Kasumi-1 (cell line): ENCODE results near the gene NSMF.

Source experiments
- DNase-seq, 2 experiments: peaks; one replicate each; lab custom pipeline; 2025; lab: John Stamatoyannopoulos, UW

Gene NSMF, protein sequence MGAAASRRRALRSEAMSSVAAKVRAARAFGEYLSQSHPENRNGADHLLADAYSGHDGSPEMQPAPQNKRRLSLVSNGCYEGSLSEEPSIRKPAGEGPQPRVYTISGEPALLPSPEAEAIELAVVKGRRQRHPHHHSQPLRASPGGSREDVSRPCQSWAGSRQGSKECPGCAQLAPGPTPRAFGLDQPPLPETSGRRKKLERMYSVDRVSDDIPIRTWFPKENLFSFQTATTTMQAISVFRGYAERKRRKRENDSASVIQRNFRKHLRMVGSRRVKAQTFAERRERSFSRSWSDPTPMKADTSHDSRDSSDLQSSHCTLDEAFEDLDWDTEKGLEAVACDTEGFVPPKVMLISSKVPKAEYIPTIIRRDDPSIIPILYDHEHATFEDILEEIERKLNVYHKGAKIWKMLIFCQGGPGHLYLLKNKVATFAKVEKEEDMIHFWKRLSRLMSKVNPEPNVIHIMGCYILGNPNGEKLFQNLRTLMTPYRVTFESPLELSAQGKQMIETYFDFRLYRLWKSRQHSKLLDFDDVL

DNA sequence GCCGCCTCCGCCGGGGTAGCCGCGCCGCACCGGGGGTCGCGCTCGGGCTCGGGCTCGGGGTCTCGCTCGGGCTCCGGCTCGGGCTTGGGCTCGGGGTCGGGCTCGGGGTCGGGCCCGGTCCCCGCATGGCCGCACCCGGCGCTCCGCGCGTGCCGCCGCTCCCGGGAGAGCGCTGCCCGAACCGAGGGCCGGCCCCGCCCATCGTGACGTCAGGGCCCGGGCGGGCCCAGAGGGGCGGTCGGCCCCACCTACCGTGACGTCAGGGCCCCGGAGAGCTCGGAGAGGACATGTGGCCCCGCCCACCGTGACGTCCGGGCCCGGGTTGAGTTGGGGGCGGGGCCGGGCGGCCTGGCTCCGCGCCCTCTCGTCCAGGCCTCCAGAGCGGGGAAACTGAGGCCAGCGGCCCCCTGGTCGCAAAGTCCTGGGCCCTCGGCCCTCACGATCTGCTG lies at the start of gene NSMF:
NSMF (minus strand) TSS at position 183 of the 449 bp plus-strand sequence. CDS start 232 bp downstream, outside the sequence.
- DNase-seq = peak; percentile 55 to 74

- no peak for DNase-seq
Observed at GRCh38 chr9:137506702-137507171, 47.6 kb upstream of the NSMF start.

- DNase-seq = no peak
Observed at GRCh38 chr9:137506274-137506673, 47.1 kb upstream of the NSMF start.

DNA sequence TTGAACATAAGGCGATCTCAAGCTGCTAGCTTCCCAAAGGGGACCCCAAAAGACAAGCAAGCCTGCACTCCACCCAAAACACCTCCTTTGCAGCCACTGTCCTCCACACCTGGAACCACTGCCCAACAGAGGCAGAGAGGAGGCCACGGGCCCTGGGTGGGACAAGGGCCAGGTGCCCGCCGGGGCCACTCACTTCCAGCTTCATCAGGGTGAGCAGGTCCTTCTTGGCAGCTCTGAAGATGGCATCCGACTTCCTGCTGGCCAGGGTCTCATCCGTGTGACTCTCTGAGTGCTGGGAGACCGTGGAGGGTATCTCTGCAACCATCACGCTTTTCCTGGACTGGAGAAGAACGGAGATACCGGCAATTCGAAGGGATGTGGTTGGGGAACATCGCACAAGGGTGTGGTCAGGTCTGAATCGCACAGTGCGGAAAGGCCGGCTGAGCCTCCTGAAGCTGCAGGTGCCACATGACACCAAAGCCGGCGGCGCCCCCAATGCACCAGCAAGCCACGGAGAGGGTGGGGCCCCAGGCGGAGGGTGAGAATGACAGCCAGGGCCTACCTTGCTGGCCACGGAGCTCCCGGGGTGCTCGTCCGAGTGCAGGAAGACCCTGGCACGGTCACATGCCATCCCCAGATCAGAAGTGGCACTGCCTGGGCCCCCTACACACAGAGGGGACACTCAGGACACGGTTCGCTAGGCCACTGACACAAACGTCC lies 46.4 kb upstream of the NSMF start:
- no peak for DNase-seq

DNA sequence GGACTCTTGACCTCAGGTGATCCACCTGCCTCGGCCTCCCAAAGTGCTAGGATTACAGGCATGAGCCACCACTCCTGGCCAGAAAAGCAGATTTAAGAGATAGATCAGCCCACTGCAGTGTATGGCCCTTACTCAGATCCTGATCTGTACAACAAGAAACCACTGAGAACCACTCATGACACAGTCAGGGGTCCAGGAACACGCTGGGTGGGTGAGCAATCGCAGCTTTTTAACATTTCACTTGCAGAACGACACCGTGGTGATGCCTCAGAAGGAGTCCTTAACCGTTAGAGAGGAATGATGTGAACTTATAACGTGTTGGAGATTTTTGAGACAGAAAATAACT lies 45.3 kb upstream of the NSMF start:
- DNase-seq = no peak

DNA sequence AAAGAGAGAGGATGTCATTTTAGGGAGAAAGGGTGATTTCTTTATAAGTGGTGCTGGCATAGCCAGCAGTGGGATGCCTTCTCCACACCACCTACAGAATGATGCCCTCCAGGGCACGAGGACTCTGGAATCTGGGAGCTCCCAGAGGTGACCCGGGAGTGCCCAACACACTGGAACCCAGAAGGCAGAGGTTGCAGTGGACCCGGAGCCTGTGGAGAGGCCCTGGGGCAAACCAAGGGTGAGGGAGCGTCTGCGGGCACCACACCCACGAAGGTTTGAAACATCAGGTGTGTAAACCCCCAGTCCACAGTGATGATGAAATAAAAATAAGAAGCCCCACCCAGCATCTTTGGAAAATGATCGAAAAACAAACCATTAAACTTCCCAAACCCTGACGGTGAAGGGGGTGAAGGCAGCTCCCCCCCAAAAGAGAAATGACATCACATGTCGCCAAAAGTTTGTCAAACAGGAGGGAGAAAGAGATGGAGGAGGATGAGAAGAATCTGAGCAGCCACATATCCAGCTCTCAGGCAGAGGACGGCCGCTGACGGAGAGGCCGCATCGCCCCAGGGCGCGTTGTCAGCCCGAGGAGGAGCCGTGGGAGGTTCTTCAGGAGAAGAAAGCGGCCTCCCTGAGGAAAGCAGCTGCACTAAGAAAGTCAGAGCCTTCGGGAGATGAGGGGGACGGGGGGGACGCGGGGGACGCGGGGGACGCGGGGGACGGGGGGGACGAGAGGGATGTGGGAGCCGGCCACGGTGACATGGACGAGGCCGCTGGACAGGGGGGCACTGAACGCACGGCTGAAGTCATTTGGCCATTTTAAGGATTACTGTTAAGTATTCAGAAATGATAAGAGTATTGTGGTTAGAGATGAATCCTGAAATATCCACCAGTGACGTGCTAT lies 43.1 kb upstream of the NSMF start:
- no peak for DNase-seq

DNA sequence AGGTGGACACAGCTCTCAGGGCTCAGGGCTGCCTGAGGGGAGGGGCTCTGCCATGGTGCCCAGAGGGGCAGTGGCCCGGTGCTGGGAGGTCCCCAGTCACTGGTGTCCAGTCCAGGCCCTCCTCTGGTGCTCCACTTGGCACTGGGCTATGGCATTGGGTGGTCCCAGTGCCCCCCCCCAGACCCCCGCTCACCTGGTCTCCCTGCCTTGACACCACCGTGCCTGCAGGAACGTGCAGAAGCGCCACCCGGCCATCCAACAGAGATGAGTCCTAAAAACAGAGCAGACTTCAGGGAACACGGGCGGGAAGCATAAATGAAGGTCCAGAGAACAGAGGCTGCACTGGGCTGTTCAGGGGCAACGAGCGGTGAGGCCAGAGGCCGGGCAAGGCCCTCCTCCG lies 42.3 kb upstream of the NSMF start:
- no peak for DNase-seq

DNA sequence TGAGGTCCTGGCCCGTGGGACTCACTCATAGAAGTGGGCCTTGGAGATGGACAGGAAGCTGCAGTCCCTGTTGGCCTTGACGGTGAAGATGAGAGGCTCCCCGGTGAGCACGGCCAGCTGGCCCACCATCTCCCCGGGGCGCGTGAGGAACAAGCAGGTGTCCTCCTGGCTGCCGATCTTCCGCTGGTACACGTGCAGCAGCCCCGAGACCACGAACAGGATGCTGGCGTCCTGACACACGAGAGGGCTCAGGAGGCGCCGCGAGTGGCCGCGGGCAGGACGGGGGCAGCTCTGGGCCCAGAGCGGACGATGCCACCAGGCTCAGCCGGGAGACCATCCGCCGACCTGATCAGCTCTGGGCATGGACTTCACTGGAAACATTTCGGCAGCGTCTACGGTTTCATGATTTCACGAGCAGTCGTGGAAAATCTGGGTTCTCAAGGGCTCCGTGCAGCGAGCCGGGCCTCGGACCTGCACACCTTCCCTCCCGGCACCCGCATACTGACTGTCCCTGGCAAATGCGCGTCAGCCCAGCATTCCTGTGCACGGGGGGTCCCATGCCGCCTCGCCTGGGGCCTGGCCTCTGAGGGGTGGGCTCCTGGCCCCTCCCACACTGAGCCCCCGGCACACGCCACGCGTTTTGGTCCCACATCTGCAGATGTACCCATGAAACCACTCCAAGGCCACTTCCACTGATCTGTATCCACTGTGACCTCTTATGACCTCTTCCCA lies 41.7 kb upstream of the NSMF start:
- DNase-seq = no peak

GRCh38 chr9:137499858-137500661 lies 40.9 kb upstream of the NSMF start:
- no peak for DNase-seq

DNA sequence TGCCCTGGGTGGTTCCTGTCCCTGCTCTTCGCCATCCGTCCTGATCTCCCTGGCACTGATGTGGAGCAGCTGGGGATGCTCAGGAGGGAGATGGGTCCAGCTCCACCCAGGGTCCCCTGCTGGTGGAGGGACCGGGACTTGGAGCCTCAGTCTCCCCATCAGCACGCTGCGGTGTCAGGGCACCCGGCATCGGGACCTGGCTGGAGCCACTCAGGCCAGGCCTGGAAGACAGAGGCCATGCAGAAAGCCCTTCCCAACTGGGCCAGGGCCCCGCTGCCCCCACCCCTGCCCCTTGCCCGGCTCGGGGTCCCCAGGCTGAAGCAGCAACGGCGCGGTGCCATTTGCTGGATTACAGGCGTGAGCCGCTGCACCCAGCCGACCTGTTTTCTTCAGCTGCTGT lies 40.3 kb upstream of the NSMF start:
- no peak for DNase-seq

GRCh38 chr9:137498720-137499150 lies 39.6 kb upstream of the NSMF start:
- DNase-seq = no peak

- no peak for DNase-seq
Observed at GRCh38 chr9:137497921-137498719, 39.0 kb upstream of the NSMF start.

- no peak for DNase-seq
Observed at GRCh38 chr9:137496601-137497375, 37.7 kb upstream of the NSMF start.

DNA sequence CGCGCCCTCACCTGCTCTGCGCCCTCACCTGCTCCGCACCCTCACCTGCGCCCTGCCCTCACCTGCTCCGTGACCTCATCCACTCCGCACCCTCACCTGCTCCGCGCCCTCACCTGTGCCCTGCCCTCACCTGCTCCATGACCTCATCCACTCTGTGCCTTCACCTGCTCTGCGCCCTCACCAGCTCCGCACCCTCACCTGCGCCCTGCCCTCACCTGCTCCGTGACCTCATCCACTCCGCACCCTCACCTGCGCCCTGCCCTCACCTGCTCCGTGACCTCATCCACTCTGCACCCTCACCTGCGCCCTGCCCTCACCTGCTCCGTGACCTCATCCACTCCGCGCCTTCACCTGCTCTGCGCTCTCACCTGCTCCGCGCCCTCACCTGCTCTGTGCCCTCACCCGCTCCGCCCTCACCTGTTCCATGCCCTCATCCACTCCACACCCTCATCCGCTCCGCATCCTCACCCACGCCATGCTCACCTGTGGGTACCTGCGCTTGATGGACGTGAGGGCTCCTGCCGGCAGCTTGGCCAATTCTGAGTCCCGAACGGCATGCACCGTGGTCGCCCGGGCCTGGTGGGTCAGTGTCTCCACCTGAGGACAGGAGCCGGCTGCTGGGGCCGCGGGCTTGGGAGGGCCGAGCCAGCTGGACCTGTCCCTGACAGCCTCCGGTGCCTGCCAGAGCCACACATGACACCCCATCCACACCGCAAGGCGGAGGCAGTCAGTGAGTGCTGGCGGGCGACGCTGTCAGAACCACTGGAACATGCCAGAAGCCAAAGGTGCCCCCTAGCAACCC lies 35.6 kb upstream of the NSMF start:
- no peak for DNase-seq

GRCh38 chr9:137494104-137494544 lies 35.0 kb upstream of the NSMF start:
- peak; percentile 53 to 54 for DNase-seq

GRCh38 chr9:137493364-137494103 lies 34.4 kb upstream of the NSMF start:
- no peak for DNase-seq
